Epithelial cell of prostate (primary cell): Measurements from ENCODE around the gene MYL11.

Experiments used
- DNase-seq: peaks from one replicate; pipeline ENCODE4 v3.0.0-alpha.2; 2011; ENCODE audit warnings: low read depth, low spot score
- H3K27ac ChIP-seq: fragments of 450-650 bp; 2 replicates; pipeline ENCODE4 v1.5.1; 2017; ENCODE audit warnings: mild to moderate bottlenecking

Gene MYL11

GRCh38 chr16:30353438-30354129, 21.0 kb upstream of the MYL11 start:
- no peak overlapping the region for H3K27ac ChIP-seq

GRCh38 chr16:30354423-30355143, 20.0 kb upstream of the MYL11 start:
- DNase-seq: no peak
- H3K27ac ChIP-seq: peak overlapping the region; percentile 94

More at GRCh38 chr16:30353438-30354129, 21.0 kb upstream of the MYL11 start:
- no peak for DNase-seq

GRCh38 chr16:30355144-30355953, 19.3 kb upstream of the MYL11 start, which contains the start of gene CD2BP2:
Gene CD2BP2, minus strand, starts transcription at chr16:30355308. Its CDS starts 627 bp downstream, at chr16:30354681.
- H3K27ac ChIP-seq: peak within 1 kb of the TSS; percentile 94
- DNase-seq: peak; percentile 99

- DNase-seq: no peak
- H3K27ac ChIP-seq: peak overlapping the region; percentile 94
Measured at GRCh38 chr16:30355954-30356308, 18.7 kb upstream of the MYL11 start.

GRCh38 chr16:30356401-30357084, 18.1 kb upstream of the MYL11 start:
- H3K27ac ChIP-seq: peak overlapping the region; percentile 94
- no peak for DNase-seq

GRCh38 chr16:30357085-30357714, 17.4 kb upstream of the MYL11 start:
- no peak for DNase-seq
- H3K27ac ChIP-seq: no peak overlapping the region

GRCh38 chr16:30357715-30358576, 16.7 kb upstream of the MYL11 start:
- H3K27ac ChIP-seq: no peak overlapping the region
- no peak for DNase-seq

- H3K27ac ChIP-seq: no peak overlapping the region
- no peak for DNase-seq
Measured at GRCh38 chr16:30358577-30358936, 16.0 kb upstream of the MYL11 start.

- no peak for DNase-seq
- no peak overlapping the region for H3K27ac ChIP-seq
Measured at GRCh38 chr16:30358990-30359870, 15.4 kb upstream of the MYL11 start.

- H3K27ac ChIP-seq: no peak overlapping the region
- no peak for DNase-seq
Measured at GRCh38 chr16:30359871-30360170, 14.8 kb upstream of the MYL11 start.

GRCh38 chr16:30361180-30361579, 13.4 kb upstream of the MYL11 start:
- H3K27ac ChIP-seq: no peak overlapping the region
- DNase-seq: no peak

GRCh38 chr16:30365200-30365599, 9.4 kb upstream of the MYL11 start:
- DNase-seq: no peak
- no peak overlapping the region for H3K27ac ChIP-seq

- peak overlapping the region; percentile 57 for H3K27ac ChIP-seq
- peak; percentile 27 for DNase-seq
Measured at GRCh38 chr16:30366511-30366910, 8.1 kb upstream of the MYL11 start.

- DNase-seq: no peak
- peak overlapping the region; percentile 57 for H3K27ac ChIP-seq
Measured at GRCh38 chr16:30367349-30368009, 7.1 kb upstream of the MYL11 start.

GRCh38 chr16:30368122-30368791, 6.3 kb upstream of the MYL11 start:
- H3K27ac ChIP-seq: peak overlapping the region; percentile 57

GRCh38 chr16:30368792-30369090, 5.9 kb upstream of the MYL11 start:
- peak overlapping the region; percentile 57 for H3K27ac ChIP-seq
- no peak for DNase-seq

More at GRCh38 chr16:30368122-30368791, 6.3 kb upstream of the MYL11 start:
- DNase-seq: no peak
